ENCODE data around the gene PATJ. TPM values are rescaled to one million over a fixed set of nuclear protein-coding genes. Genes with fewer than 3 reads are reported as not detected.

The PATJ gene
- total and polyA plus RNA-seq, 2 donors (not counting 1 experiment from before 2014, with no cell fraction given): 8.0 to 45.3 TPM

DNA sequence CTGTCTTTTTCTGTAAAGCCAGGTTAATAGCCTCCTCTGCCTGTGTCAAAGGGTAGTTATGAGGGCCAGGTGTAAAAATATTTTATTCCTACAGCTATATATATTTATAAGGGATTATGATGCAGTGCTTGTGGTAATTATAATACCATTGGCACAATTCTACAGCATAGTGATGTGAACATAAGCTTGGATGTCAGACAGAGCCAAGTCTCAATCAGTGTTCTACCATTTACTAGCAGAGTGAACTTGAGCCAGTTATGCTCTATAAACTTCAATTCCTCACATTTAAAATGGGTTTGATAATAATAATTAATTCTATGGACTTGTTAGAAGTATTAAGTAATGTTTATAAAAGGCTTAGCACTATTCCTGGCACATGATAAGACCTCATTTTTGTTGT is 300.9 kb downstream of the PATJ start:
- Mint-ChIP-seq H3K4me3 (no peak overlapping the region), H3K4me1 (no peaks in the 10 kb centered on the region), H3K27ac (no peak overlapping the region), H3K9me3 (ENCODE audit: insufficient read depth) (no peaks in the 10 kb centered on the region), H3K27me3 (no peaks in the 10 kb centered on the region)
- H3K36me3 ChIP-seq (replicated peaks in 1 of 2; ENCODE audit: control extremely low read depth in 1 of 2, control insufficient read depth in 1 of 2, extremely low read depth in 1 of 2, insufficient read depth in 2 of 2, low read length in 1 of 2): no peaks in the 10 kb centered on the region
- no peaks in the 10 kb centered on the region for H3K9me3 ChIP-seq (ENCODE audit: control extremely low read depth in 1 of 3, control insufficient read depth in 2 of 3, insufficient read depth in 1 of 3, low read length in 2 of 3)
- intact Hi-C loops (cut with micrococcal nuclease): no loop called here
- ATAC-seq (ENCODE audit: low read depth): no peak
- H4K20me1 ChIP-seq (ENCODE audit: control insufficient read depth, insufficient read depth, low read length, poor library complexity, severe bottlenecking): no peaks in the 10 kb centered on the region
- H3K4me2 ChIP-seq (replicated peaks; ENCODE audit: low read depth, low read length, poor library complexity, severe bottlenecking): no peak overlapping the region
- no peak overlapping the region for H2AFZ ChIP-seq (ENCODE audit: insufficient read depth, low read depth, low read length, poor library complexity, severe bottlenecking)
- H3K27ac ChIP-seq (ENCODE audit: low read length in 2 of 2): no peak overlapping the region
- no peaks in the 10 kb centered on the region for H3K27me3 ChIP-seq (replicated peaks in 1 of 4; ENCODE audit: control extremely low read depth in 1 of 4, control insufficient read depth in 3 of 4, insufficient read depth in 4 of 4, low read length in 3 of 4)
- no peaks in the 10 kb centered on the region for H3K79me2 ChIP-seq (ENCODE audit: control insufficient read depth, insufficient read depth, low read length)
- TF ChIP-seq EZH2 (IDR thresholded peaks at IDR 0.05; ENCODE audit: borderline replicate concordance, insufficient read depth, low read depth, low read length, poor library complexity, severe bottlenecking) (no peak), CTCF (IDR thresholded peaks at IDR 0.05) (no peak)
- ChIA-PET POLR2A (no interaction called here), CTCF (no interaction called here)
- no peak overlapping the region for H3K4me3 ChIP-seq (ENCODE audit: control extremely low read depth in 1 of 5, extremely low read depth in 1 of 5, insufficient read depth in 1 of 5, low read depth in 2 of 5, low read length in 4 of 5)
- no peaks in the 10 kb centered on the region for H3K4me1 ChIP-seq (ENCODE audit: control insufficient read depth in 2 of 2, insufficient read depth in 2 of 2, low read length in 2 of 2)
- no peak overlapping the region for H3K9ac ChIP-seq (ENCODE audit: low read length)
- DNase-seq: no peak

GRCh38 chr1:62045574-62045973 is 303.3 kb downstream of the PATJ start:
- Histone ChIP-seq H3K9ac (ENCODE audit: low read length) (no peak overlapping the region), H3K79me2 (ENCODE audit: control insufficient read depth, insufficient read depth, low read length) (no peaks in the 10 kb centered on the region), H3K36me3 (replicated peaks in 1 of 2; ENCODE audit: control extremely low read depth in 1 of 2, control insufficient read depth in 1 of 2, extremely low read depth in 1 of 2, insufficient read depth in 2 of 2, low read length in 1 of 2) (no peaks in the 10 kb centered on the region), H3K4me2 (replicated peaks; ENCODE audit: low read depth, low read length, poor library complexity, severe bottlenecking) (no peak overlapping the region), H3K4me3 (ENCODE audit: control extremely low read depth in 1 of 5, extremely low read depth in 1 of 5, insufficient read depth in 1 of 5, low read depth in 2 of 5, low read length in 4 of 5) (no peak overlapping the region), H3K4me1 (ENCODE audit: control insufficient read depth in 2 of 2, insufficient read depth in 2 of 2, low read length in 2 of 2) (no peaks in the 10 kb centered on the region), H4K20me1 (ENCODE audit: control insufficient read depth, insufficient read depth, low read length, poor library complexity, severe bottlenecking) (no peaks in the 10 kb centered on the region), H3K9me3 (ENCODE audit: control extremely low read depth in 1 of 3, control insufficient read depth in 2 of 3, insufficient read depth in 1 of 3, low read length in 2 of 3) (no peaks in the 10 kb centered on the region), H3K27ac (ENCODE audit: low read length in 2 of 2) (no peak overlapping the region), H2AFZ (ENCODE audit: insufficient read depth, low read depth, low read length, poor library complexity, severe bottlenecking) (no peak overlapping the region), H3K27me3 (replicated peaks in 1 of 4; ENCODE audit: control extremely low read depth in 1 of 4, control insufficient read depth in 3 of 4, insufficient read depth in 4 of 4, low read length in 3 of 4) (no peaks in the 10 kb centered on the region)
- Mint-ChIP-seq H3K27me3 (no peaks in the 10 kb centered on the region), H3K9me3 (ENCODE audit: insufficient read depth) (no peaks in the 10 kb centered on the region), H3K27ac (no peak overlapping the region), H3K4me3 (no peak overlapping the region), H3K4me1 (no peaks in the 10 kb centered on the region)
- ChIA-PET POLR2A (no interaction called here), CTCF (no interaction called here)
- ATAC-seq (ENCODE audit: low read depth) (no peak), DNase-seq (no peak)
- no peak for TF ChIP-seq CTCF (IDR thresholded peaks at IDR 0.05)
- TF ChIP-seq EZH2 (IDR thresholded peaks at IDR 0.05; ENCODE audit: borderline replicate concordance, insufficient read depth, low read depth, low read length, poor library complexity, severe bottlenecking): no peak
- intact Hi-C loops (cut with micrococcal nuclease): no loop called here
- 34% methylated on average over 4 of the region's 6 CpGs for WGBS (ENCODE audit: insufficient coverage)
